Activated CD4-positive, alpha-beta memory T cell treated with anti-CD3 and anti-CD28 coated beads, Interleukin-2, amount 10 ng/mL, durations not matched to agents 7 days and 5 days (primary cell): ENCODE results near the gene TET2. TPM values are rescaled to one million over a fixed set of nuclear protein-coding genes. Genes with fewer than 3 reads are reported as not detected.

Source experiments
- CTCF ChIA-PET: fragments of 350-600 bp; sonication (Branson Sonifier 250); formaldehyde crosslinking; loops from one replicate; lab custom pipeline; 2021; ENCODE audit warnings: antibody characterized with exemption, inconsistent platforms; lab: Charles Lee
- POLR2A ChIA-PET: fragments of 350-600 bp; sonication (Branson Sonifier 250); formaldehyde crosslinking; loops from one replicate; lab custom pipeline; 2021; ENCODE audit warnings: antibody characterized with exemption; lab: Charles Lee
- DNase-seq: peaks from one replicate; pipeline ENCODE4 v3.0.0-alpha.2; 2020
- H3K27ac Mint-ChIP-seq: one replicate; pipeline ENCODE4 v1.8.0; 2021; ENCODE audit warnings: mild to moderate bottlenecking, mixed read lengths
- H3K27me3 Mint-ChIP-seq: one replicate; pipeline ENCODE4 v1.8.0; 2021; ENCODE audit warnings: mixed read lengths
- H3K36me3 Mint-ChIP-seq: one replicate; pipeline ENCODE4 v1.8.0; 2021; ENCODE audit warnings: low read depth, mixed read lengths
- H3K4me1 Mint-ChIP-seq: one replicate; pipeline ENCODE4 v1.8.0; 2021; ENCODE audit warnings: mixed read lengths
- H3K4me3 Mint-ChIP-seq: one replicate; pipeline ENCODE4 v1.8.0; 2021; ENCODE audit warnings: mild to moderate bottlenecking, mixed read lengths
- H3K9me3 Mint-ChIP-seq: one replicate; pipeline ENCODE4 v1.8.0; 2021; ENCODE audit warnings: mixed read lengths
- total RNA-seq, 2 experiments: library from RNA; stranded (reverse); gene quantifications; one replicate each; pipeline ENCODE4 v1.2.3, GENCODE V29; 2021

Gene TET2
- total RNA-seq, 2 experiments from 2014 or later: 25.0 to 25.9 TPM

DNA sequence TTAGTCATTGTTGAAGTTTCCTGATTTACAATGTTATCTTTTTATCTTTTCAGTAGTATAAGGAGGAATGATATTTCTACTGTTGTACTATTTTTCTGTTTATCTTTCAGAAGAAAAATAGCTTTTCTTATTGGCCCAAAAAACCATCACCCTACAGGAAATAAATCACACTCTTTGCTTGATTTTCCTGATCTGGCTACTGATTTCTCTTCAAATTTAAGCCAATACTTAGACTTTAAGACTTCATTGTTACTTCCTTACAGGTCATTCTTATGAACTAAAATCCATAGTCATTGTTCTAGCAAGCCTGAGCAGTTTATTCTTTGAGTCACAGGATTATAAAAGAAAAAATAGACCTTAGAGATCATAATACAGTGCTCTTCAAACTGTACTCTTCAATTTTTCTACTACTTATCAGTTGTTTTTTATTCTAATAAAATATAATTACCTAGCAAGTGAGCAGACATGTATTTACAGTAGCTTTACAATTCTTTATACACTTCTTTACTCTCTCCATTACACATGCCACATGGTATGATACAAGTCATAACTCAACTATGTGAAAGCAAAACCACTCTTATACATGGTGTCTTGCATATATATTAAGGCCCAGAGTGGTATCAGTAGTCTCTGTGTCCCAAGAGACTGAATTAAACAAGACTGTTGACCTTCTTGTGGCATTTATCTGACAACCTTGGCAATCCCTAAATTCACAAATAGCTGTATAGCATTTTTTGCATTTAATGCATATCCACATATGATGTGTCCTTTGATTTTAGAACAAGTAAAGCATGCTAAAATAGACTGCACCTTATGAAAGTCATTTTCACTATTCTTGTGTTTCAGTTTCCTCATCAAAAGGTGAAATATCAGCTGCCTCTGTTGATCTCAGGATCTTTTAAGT lies 47.9 kb downstream of the TET2 start:
- H3K4me3 Mint-ChIP-seq: no peak overlapping the region
- H3K27ac Mint-ChIP-seq: no peak overlapping the region
- H3K36me3 Mint-ChIP-seq: peaks cover 55% of the 10 kb centered on the region
- H3K27me3 Mint-ChIP-seq: no peaks in the 10 kb centered on the region
- DNase-seq: no peak
- no peaks in the 10 kb centered on the region for H3K9me3 Mint-ChIP-seq
- CTCF ChIA-PET: no interaction called here
- POLR2A ChIA-PET: no interaction called here
- peaks cover 19% of the 10 kb centered on the region for H3K4me1 Mint-ChIP-seq

DNA sequence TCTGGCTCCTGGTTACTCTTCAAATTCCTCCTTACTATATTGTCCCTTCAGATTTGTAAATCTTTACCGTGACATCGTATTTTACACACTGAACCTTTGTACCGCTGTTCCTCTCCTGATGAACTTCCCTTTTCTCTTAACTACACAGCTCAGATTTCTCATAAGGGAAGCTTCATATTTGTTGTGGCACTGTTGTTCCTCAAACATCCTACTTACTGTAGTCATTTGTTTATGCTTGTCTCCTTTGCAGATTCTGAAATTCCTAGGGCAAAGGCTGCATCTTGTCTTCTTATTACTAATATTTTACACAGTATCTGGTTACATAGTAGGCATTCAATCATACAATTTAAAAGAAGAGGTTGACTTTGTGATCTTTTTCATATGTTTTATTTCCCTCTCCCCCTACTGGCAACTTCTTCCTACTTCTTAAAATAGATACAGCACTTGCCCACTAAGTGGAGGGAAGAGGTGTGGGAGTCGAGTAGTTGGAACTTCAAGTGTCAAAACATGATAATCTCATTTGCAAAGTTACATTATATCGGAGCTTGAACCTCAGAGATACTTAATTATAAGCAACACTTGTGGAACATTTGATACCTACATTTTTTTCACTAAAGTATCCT lies 50.0 kb downstream of the TET2 start:
- Mint-ChIP-seq H3K4me3 (no peak overlapping the region), H3K36me3 (peaks cover 51% of the 10 kb centered on the region), H3K4me1 (peaks cover 19% of the 10 kb centered on the region), H3K27ac (no peak overlapping the region), H3K27me3 (no peaks in the 10 kb centered on the region), H3K9me3 (no peaks in the 10 kb centered on the region)
- CTCF ChIA-PET: interaction anchor here (1.0 to 1.3 kb wide), 2 partner anchors 10 to 19 kb away, joined by 3 to 4 read pairs; no protein-coding TSS in a partner anchor
- POLR2A ChIA-PET: interaction anchor here (0.7 kb wide), 1 partner anchor 49 kb away, joined by 4 read pairs; no protein-coding TSS in a partner anchor
- DNase-seq: no peak

DNA sequence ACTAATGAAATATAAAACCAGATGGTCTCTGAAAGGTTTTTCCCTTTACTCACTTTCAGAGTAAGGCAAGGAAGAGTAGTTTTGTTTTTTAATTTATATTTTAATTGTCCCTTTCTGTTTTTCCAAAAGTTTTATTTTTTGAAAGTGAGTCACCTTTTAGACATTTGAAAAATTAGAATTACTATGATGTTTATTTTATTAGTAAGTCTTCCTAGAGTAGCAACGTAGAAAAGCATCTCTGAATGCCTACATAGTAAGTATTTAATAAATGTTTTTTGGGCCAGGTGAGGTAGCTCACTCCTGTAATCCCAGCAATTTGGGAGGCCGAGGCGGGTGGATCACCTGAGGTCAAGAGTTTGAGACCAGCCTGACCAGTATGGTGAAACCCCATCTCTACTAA lies 51.1 kb downstream of the TET2 start:
- Mint-ChIP-seq H3K9me3 (no peaks in the 10 kb centered on the region), H3K27ac (no peak overlapping the region), H3K4me1 (peaks cover 17% of the 10 kb centered on the region), H3K36me3 (peaks cover 47% of the 10 kb centered on the region), H3K27me3 (no peaks in the 10 kb centered on the region), H3K4me3 (no peak overlapping the region)
- ChIA-PET POLR2A (no interaction called here), CTCF (interaction anchor here (1.0 kb wide), 2 partner anchors 9 to 20 kb away, joined by 3 read pairs; no protein-coding TSS in a partner anchor)
- DNase-seq: no peak

DNA sequence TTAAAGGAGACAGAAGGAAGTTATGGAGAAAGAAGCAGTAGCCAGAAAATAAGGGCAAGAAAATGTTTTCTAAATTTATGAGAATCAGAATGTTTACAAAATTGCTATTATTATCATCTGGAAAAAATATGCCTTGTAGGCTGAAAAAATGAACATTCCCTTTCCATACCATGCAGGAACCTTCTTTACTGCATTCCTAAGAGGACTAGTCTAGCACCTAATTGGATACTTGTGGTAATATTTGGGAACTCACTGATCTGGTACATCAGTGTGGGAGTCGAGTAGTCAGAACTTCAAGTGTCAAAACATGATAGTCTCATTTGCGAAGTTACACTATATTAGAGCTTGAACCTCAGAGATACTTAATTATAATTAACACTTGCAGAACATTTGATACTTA lies 51.9 kb downstream of the TET2 start:
- Mint-ChIP-seq H3K4me3 (no peak overlapping the region), H3K36me3 (peaks cover 44% of the 10 kb centered on the region), H3K4me1 (peaks cover 16% of the 10 kb centered on the region), H3K9me3 (no peaks in the 10 kb centered on the region), H3K27ac (no peak overlapping the region), H3K27me3 (no peaks in the 10 kb centered on the region)
- ChIA-PET CTCF (interaction anchor here (1.0 kb wide), 1 partner anchor 10 kb away, joined by 3 read pairs; no protein-coding TSS in a partner anchor), POLR2A (no interaction called here)
- no peak for DNase-seq

DNA sequence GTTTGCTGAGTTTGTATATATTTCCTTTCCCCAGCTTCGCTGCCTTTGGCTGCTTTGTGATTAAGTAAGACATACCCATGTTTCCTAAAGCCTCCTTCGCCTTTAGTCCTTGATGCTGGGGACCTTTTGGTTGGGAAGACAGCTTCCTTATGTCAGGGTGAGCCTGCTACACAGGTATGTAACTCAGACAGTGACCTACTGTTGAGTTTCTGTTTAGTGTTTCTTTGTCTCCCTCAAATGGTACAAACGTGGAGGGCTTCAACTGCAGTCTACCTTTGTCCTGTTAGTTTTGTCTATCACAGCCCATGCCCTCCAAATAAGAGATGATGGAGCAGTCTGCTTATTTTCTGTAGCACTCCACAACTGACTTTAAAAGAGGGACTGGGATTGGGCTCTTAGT lies 59.5 kb downstream of the TET2 start:
- Mint-ChIP-seq H3K9me3 (no peaks in the 10 kb centered on the region), H3K27ac (no peak overlapping the region), H3K4me1 (peaks cover 4% of the 10 kb centered on the region), H3K27me3 (no peaks in the 10 kb centered on the region), H3K36me3 (peaks cover 35% of the 10 kb centered on the region), H3K4me3 (no peak overlapping the region)
- ChIA-PET POLR2A (no interaction called here), CTCF (no interaction called here)
- no peak for DNase-seq

DNA sequence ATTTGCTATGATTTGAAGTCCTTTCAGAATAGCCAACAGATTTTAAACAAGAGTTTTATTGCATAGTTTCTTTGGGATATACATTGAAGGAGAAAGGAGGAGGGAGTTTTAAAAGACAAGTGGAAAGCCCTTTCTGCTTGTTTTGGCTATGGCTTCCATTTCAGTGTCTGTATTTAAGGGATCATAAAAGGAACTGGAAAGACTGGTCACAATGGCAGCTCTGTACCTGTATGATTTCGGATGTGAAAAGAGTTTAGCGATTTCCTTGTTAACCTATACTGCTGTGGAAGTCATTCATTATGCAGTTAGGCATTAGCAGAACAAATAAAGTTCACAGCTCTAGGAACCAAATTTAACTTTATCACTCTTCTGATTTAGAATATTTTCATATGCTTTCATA lies 60.7 kb downstream of the TET2 start:
- Mint-ChIP-seq H3K27ac (no peak overlapping the region), H3K9me3 (no peaks in the 10 kb centered on the region), H3K4me1 (peaks cover 4% of the 10 kb centered on the region), H3K36me3 (peaks cover 35% of the 10 kb centered on the region), H3K27me3 (no peaks in the 10 kb centered on the region), H3K4me3 (no peak overlapping the region)
- ChIA-PET POLR2A (no interaction called here), CTCF (no interaction called here)
- DNase-seq: no peak

DNA sequence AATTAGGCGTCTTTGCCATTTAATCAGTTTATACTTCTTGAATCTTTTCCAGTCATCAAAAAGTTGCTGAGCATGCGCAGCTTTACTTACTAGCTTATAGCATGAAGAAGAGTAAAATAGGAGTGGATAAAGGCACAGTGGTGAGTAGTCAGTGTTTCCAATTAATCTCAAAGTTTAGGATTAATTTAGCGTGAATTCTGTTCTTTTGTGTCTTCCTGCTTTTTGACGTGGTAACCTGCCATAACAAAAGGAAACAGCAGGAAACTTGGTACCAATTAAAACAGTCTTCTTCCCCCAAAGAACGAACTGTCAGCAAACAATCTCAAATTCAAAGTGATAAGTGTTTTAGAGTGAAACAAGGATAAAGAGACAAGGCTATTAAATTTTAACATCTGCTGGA lies 61.9 kb downstream of the TET2 start:
- H3K9me3 Mint-ChIP-seq: no peaks in the 10 kb centered on the region
- no peak overlapping the region for H3K27ac Mint-ChIP-seq
- no peak for DNase-seq
- ChIA-PET CTCF (no interaction called here), POLR2A (no interaction called here)
- no peaks in the 10 kb centered on the region for H3K27me3 Mint-ChIP-seq
- H3K4me3 Mint-ChIP-seq: no peak overlapping the region
- H3K36me3 Mint-ChIP-seq: peaks cover 31% of the 10 kb centered on the region
- no peaks in the 10 kb centered on the region for H3K4me1 Mint-ChIP-seq

DNA sequence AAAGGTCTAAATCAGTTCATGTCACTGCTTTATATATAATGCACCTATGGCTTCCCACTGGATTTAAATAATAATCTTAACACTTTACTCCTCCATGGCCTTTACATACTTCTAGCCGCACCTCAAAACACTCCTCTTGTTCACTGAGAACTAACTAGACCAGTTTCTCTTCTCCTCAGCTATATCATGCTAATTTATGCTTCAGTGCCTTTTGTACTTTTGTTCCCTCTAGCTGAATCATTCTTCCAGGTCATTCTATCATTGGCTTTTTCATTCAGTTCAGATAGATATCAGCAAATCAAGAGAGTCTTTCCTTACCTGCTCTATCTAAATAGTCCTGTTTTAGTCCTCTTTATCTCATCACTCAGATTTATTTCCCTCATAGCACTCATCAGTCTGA lies 64.2 kb downstream of the TET2 start:
- Mint-ChIP-seq H3K4me1 (peaks cover 14% of the 10 kb centered on the region), H3K36me3 (peaks cover 37% of the 10 kb centered on the region), H3K9me3 (no peaks in the 10 kb centered on the region), H3K27me3 (no peaks in the 10 kb centered on the region), H3K27ac (no peak overlapping the region), H3K4me3 (no peak overlapping the region)
- ChIA-PET CTCF (no interaction called here), POLR2A (no interaction called here)
- no peak for DNase-seq

DNA sequence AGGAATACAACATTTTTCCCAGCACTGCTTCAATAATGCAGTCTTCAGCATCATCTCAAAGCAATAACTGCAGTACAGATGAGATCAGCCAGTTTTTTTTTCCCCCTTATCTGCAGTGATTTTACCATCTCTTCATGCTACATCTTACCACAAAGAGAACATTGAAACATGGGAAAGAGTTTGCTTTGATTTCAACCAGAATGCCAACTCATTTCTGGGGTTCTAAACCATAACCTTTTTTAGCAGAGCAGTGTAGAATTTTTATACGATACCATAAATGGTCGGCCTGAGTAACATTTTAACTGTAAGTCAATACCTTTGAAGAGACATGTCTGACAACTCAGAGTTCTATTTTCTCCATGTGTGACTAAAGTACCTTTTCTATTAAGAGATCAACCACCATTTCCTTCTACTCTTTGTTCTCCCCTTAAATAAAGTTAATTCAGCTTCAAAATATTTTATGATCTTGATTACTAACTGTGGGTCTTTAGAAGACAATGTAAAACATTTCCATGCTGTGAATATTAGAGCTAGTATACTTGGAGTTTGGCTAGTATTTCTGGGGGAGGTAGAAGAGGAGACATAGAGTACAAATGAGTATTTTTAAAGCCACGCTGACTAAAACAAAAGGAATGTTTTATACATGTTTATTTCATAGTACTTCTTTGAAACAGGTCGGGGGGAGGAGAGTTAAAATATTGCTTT lies 69.1 kb downstream of the TET2 start:
- ChIA-PET POLR2A (no interaction called here), CTCF (no interaction called here)
- peaks cover 32% of the 10 kb centered on the region for H3K36me3 Mint-ChIP-seq
- no peak for DNase-seq
- peaks cover 26% of the 10 kb centered on the region for H3K4me1 Mint-ChIP-seq
- no peak overlapping the region for H3K4me3 Mint-ChIP-seq
- H3K27me3 Mint-ChIP-seq: no peaks in the 10 kb centered on the region
- H3K27ac Mint-ChIP-seq: peak overlapping the region; percentile 3
- peaks cover 9% of the 10 kb centered on the region for H3K9me3 Mint-ChIP-seq

DNA sequence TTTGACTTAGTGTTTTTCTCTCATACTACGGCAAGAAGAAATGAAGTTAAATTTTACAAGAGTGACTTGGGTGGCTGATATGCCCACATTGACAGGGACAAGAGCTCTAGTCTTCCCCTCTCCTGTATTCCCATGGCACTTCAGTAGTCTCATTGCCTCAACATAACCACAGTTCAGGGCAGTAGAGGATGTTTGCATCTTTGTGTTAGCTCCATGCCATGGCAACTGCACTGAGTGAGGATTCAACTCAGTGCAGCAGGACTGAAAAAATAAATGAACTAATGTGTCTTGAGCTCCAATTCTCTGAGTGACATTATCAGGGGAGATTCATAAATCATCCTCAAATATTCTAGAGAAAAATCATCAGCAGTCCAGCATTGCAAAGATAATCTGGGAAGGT lies 78.8 kb downstream of the TET2 start:
- H3K27me3 Mint-ChIP-seq: no peaks in the 10 kb centered on the region
- no peaks in the 10 kb centered on the region for H3K4me1 Mint-ChIP-seq
- POLR2A ChIA-PET: no interaction called here
- no peaks in the 10 kb centered on the region for H3K36me3 Mint-ChIP-seq
- DNase-seq: no peak
- H3K9me3 Mint-ChIP-seq: no peaks in the 10 kb centered on the region
- no peak overlapping the region for H3K4me3 Mint-ChIP-seq
- CTCF ChIA-PET: no interaction called here
- no peak overlapping the region for H3K27ac Mint-ChIP-seq

DNA sequence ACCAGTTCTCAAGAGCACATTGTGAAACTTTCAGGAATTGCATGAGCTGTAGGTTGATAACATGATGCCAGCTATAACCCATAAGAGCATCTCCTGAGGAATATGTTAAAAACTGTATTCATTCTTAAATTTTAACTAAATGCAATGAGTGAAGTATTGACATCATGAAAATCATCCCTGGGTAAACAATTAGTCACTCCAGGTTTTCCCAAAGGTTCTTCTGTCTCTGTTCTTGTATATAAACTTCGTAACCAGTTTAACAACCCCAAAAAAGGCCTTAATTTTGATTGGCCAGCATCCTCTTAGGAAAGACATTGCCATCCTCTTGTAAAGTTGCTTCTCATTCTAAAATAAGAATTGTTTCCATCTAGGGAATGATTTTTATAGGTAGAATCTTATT lies 80.4 kb downstream of the TET2 start:
- no peak overlapping the region for H3K27ac Mint-ChIP-seq
- no peak for DNase-seq
- H3K9me3 Mint-ChIP-seq: peaks cover 2% of the 10 kb centered on the region
- H3K36me3 Mint-ChIP-seq: no peaks in the 10 kb centered on the region
- no peaks in the 10 kb centered on the region for H3K27me3 Mint-ChIP-seq
- no peaks in the 10 kb centered on the region for H3K4me1 Mint-ChIP-seq
- ChIA-PET POLR2A (no interaction called here), CTCF (no interaction called here)
- no peak overlapping the region for H3K4me3 Mint-ChIP-seq

DNA sequence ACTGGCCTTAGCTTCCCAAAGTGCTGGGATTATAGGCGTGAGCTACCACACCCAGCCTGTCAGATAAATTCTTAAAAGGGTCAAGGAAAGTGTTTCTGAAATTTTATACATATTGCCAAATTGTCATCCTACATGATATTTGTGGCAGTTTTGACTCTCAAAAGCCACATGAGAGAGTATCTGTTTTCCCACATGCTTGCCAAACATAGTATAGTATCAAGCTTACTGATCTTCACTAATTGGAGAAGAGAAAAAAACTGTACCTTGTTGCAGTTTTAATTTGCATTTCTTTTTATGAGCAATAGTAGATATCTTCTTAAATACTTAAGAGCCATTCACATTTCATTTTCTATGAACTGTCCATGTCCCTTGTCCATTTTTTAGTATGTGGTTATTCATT lies 83.6 kb downstream of the TET2 start:
- CTCF ChIA-PET: no interaction called here
- Mint-ChIP-seq H3K9me3 (peaks cover 2% of the 10 kb centered on the region), H3K36me3 (peaks cover 16% of the 10 kb centered on the region), H3K27me3 (no peaks in the 10 kb centered on the region), H3K27ac (no peak overlapping the region), H3K4me3 (no peak overlapping the region), H3K4me1 (no peaks in the 10 kb centered on the region)
- no peak for DNase-seq
- POLR2A ChIA-PET: no interaction called here

DNA sequence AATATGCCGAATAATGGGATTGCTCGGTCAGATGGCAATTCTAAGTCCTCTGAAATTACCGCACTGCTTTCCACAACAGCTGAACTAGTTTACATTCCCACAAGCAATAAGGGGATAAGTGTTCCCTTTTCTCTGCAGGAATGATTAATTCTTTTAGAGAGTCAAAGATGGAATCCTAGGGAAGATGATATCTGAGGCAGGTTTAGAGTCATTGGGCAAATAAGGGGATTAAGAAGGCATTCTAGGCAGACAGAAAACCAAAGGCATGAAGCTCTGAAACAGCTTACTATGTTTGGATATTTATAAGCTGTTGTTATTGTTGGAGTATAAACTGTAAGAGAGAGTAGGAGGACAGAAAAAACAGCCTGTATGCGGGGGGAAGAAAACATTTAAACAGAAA lies 85.7 kb downstream of the TET2 start:
- H3K4me3 Mint-ChIP-seq: no peak overlapping the region
- CTCF ChIA-PET: interaction anchor here (1.5 kb wide), 1 partner anchor 242 kb away, joined by 4 read pairs; the partner anchor contains the start of gene PPA2

More for the DNA sequence above, 85.7 kb downstream of the TET2 start:
- POLR2A ChIA-PET: no interaction called here
- peaks cover 33% of the 10 kb centered on the region for H3K36me3 Mint-ChIP-seq
- H3K27me3 Mint-ChIP-seq: no peaks in the 10 kb centered on the region
- peaks cover 6% of the 10 kb centered on the region for H3K9me3 Mint-ChIP-seq
- no peak overlapping the region for H3K27ac Mint-ChIP-seq
- no peak for DNase-seq
- H3K4me1 Mint-ChIP-seq: peaks cover 14% of the 10 kb centered on the region
